ENCODE results near the gene WNK2.

The WNK2 gene

DNA sequence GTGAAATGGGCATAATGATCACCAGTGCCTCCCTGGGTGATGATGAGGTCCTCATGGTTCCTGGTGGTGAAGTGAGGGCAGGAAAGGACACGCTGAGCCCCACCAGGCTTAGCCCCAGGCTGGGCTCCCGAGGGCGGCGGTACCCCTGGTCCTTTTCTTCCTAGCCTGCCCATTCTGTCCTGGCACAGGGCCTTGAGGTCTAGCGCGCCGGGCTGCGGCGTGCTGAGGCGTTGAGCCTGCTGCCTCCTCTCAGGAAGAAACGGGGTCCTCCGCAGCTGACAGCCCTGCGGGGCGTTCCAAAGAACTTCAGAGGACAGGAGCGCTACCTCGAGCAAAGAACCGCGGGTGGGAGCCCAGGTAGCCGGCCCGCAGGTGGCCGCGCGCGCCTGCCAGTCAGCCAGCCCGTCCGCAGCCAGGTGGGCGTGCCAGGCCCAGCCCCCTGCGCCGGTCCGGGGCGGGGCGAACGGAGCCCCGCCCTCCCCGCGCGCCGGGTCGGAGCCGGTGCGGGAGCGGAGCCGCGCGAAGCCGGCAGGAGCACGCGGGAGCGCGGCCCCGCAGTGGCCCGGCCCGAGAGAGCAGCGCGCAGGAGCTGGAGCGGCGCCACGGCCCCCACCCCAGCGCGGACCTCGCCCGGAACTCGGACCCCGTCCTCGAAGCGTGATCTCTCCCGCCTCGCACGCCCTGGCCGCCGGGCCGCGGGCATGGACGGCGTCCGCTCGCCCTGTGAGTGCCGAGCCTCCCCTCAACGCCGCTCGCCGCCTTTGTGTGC, at the start of gene WNK2:
Gene WNK2 (plus strand): TSS at position 477 of the 769 bp plus-strand sequence. CDS start 791 bp downstream, outside the sequence.
- ATAC-seq = peak; percentile 75

DNA sequence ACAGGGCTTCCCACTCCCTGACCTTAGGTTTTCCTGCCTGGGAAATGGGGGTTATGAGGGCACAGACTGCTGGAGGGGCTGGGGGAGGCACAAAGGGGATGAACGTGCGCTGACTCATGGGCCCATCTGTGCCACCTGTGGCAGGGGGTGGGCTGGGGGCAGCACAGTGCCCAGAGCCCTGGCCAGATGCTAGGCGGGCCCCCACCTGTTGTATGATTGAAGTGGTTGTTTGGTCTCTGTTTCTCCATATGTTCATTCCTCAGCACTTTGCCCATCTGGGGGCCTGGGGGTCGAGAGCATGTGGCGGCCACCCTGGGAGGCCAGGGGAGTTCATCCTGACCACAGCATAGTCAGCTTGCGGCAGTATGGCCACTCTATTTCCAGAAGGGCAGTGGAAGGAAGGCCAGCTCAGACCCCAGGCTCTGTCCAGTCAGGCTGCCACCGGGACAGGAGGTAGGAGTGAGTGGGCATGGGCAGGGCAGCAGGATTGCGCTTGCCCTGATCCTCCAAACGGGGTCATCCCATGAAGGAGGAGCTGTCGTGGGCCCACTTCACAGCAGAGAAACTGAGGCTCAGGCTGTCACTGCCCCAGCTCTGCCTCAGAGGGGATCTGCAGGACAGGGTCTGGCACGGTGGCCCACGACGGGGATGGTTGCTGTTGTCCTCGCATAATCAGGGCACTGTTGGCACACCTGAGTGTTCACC, 49.0 kb upstream of the WNK2 start:
- no peak for ATAC-seq

DNA sequence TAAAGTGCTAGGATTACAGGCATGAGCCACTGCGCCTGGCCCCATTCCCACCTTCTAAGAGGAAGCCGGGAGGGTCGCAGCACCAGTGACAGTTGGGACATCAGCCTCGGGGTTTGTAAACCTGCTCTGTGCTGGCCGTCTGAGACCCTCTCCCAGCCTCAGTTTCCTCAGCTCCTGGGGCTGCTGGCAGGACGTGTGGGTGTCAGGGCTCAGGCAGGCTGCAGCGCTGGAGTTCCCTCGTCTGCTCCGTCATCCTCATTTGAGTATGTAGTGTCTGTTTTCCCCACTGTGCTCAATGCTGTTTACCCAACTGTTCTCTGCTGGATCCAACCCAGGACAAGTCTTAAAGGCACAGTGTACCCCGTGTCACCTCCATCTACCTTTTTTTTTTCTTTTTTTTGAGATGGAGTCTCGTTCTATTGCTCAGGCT, 47.9 kb upstream of the WNK2 start:
- ATAC-seq = no peak

DNA sequence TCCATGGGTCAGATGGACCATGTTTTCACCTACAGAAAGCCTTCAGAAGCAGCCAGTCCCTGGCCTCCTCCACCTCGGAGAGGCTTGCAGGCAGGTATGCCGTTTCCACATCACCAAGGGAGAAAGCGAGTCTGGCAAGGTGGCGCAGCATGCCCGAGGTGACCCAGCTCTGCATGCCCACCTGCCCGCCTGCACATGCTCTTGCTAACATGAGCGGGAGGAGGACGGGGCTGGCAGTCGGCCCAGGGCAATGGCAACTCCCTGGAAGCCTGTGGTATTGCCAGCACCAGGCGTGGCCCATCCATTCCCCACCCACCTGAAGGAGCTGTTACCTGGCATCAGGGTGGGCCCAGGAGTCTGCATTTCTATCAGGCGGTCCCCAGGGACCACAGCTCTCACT, 46.6 kb upstream of the WNK2 start:
- no peak for ATAC-seq

DNA sequence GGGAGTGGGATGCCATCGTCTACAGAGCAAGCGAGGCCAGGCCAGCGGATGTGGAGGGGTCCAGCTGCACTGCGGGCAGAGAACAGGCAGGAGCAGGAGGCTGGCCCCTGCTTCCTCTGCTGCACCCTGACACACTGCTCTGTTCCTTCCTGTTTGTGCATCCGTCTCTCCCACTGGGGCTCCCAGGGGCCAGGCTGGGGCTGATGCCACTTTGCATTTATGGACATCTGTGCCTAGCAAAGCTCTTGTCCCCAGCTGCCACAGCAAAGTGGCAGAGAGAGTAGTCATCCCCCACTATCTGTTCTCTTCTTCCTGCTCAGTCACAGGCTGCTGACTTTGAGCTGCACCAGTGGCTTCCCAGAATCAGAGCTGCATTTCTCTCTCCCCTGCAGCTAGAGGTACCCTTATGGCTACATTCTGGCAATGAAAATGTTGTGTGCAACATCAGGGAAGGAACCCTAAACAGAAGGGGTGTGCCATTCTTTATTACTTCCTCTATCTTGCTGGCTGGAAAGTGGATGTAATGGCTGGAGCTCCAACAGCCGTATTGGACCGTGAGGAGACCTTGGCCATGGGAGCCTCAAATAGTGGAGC, 45.7 kb upstream of the WNK2 start:
- no peak for ATAC-seq

DNA sequence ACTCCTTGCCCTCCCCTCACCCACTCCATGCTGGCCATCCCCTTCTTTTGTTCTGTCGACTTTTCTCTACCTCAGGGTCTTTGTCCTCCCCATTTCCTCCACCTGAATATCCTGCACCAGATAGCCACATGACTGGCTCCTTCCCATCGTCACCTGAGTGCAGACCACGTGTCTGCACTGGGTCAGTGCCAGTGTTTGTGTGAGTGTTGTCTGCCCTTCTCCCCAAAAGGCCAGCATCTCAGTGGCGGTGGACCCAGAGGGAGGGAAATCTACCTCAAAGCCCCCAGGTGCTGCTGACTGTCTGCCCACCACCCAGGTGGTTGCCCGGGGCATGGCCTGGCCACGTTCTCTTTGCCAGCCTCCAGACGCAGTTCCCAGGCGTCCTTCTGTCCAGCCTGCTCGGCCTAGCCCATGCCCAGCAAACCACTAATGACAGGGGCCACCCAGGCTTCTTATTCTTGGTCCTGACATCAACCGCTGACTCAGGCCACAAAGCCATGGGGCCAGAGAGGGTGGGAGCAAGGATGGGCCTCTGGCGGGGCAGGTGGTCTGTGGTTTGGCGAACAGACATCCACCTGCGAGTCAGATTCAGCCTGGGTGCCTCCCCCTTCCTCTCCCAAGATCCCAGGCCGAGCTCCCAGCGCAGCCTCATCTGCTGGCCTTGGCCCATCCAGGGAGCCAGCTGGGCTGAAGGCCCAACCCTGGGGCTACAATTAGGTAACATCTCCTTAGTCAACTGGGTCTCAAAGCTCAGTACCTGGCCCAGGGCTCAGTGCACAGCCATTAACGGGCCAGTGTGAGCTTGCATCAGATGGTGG, 44.4 kb upstream of the WNK2 start:
- no peak for ATAC-seq

DNA sequence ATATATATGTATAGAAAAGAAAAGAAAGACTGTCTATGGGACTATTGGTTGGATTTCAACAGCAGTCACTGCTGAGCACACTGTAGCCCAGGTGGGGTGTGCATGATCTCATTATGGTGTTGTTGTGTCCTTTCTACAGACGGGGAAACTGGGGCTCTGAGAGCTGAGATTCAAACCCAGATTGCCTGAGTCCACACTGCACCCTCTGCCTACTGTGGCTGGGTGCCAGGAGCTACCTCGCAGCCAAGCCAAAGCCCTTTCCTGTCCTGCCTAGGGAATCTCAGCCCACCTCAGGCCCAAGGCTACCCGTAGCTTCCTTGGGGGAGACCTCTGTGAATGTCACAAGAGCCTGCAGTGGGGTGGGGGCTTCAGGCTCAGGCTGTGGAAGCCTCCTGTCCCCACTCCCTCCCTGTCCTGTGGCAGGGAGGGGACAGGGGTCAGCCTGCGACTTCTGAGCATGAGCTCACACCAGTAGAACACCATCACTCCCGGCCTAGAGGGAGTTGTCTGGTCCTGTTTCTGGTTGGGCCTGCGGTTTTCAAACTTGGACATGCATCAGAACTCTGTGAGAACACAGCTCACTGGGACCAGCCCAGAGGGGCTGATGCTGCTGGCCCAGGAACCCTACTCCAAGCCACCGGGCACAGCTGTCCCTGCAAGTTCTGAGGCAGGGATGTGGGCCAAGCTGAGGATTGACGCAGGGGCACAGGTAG, 42.0 kb upstream of the WNK2 start:
- no peak for ATAC-seq

DNA sequence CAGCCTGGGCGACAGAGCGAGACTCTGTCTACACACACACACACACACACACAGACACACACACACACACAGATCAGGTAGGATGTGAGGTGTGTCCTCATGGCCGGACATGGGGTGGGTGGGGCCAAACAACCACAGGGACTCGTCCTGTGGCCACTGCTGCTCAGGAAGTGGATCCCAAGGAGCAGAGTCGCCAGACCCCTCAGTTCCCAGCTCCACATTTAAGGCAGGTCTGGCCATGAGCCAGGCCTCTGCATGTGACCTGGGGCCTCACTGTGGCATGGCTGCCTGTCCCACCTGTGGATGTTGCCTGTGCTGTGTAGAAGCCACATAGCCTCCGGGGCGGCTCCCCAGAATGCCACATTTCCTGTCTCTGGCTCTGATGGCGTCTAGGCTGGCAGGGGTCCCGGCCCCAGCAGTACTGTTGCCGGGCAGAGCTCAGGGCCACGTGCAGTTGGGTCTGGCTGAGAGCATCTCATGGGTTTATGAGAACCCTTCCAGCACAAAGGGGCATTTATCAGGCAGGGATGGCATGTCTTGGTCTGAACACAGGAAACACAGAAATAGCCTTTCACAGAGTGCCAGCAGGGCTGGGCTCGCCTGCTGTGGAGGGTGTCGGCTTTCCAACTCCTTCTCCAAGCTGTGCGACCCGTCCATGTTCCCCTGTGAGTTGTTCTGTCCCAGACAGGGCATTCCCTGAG, 40.0 kb upstream of the WNK2 start:
- peak in 1 of 2 donors; percentile 44 for ATAC-seq

DNA sequence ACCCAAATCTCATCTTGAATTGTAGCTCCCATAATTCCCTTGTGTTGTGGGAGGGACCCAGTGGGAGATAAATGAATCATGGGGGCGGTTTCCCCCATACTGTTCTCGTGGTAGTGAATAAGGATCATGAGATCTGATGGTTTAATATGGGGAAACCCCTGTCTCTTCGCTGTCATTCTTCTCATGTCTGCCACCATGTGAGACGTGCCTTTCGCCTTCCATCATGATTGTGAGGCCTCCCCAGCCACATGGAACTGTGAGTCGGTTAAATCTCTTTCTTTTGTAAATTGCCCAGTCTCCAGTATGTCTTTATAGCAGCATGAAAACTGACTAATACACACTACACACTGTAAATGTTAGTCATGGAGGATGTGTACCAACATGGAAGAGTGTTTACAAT, 37.2 kb upstream of the WNK2 start:
- ATAC-seq = peak; percentile 67 to 77

DNA sequence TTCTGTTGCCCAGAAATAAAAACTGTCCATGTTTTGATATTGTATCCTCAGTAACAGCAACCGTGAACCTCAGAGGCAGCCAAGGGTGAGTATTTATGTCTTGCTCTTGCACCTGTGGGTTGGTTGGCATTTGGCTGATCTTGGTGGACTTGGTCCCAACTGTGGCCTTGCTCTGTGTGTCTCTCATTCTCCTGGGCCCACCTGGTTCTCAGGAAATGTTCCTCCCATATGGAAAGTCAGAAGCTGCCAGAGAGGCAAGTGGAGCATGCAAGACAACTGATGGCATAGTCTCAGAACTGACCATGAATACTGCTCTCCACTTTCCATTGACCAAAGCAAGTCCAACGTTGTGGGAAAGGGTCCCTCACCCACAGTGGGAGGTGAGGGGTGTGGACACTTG, 36.3 kb upstream of the WNK2 start:
- ATAC-seq = no peak

DNA sequence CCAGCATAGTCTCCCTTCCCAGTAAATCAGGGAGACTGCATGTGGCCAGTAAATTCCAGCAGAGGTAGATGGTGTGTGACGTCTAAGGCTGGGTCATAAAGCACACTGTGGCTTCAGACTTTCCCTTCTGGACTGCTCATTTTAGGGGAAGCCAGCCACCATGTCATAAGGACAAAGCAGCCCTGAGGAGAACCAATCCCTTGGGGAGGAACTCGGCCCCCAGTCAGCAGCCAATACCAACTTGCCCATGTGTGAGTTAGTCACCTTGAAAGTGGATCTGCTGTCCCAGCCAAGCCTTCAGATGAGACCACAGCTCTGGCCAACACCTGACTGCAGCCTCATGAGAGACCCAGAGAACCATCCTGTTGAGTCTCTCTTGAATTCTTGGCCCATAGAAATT, 35.2 kb upstream of the WNK2 start:
- ATAC-seq = peak in 1 of 2 donors; percentile 2

DNA sequence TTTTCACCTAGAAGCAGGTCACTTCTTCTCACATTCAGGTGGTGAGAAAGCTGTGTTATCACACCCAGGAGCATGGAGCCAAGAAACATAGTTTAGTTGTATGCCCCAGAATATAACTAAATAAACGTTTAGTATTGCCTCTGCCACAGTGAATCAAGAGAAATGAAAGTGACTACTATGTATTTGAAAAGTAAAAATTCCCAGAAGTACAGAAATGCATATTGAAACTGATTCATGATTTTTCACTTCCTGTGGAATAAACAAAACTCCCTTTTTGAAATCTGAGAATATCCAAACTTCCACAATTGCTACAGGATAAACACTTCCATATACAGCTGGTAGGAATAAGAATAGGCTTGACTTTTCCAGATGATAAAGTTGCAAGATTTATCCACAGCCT, 34.6 kb upstream of the WNK2 start:
- ATAC-seq = peak in 1 of 2 donors; percentile 56

DNA sequence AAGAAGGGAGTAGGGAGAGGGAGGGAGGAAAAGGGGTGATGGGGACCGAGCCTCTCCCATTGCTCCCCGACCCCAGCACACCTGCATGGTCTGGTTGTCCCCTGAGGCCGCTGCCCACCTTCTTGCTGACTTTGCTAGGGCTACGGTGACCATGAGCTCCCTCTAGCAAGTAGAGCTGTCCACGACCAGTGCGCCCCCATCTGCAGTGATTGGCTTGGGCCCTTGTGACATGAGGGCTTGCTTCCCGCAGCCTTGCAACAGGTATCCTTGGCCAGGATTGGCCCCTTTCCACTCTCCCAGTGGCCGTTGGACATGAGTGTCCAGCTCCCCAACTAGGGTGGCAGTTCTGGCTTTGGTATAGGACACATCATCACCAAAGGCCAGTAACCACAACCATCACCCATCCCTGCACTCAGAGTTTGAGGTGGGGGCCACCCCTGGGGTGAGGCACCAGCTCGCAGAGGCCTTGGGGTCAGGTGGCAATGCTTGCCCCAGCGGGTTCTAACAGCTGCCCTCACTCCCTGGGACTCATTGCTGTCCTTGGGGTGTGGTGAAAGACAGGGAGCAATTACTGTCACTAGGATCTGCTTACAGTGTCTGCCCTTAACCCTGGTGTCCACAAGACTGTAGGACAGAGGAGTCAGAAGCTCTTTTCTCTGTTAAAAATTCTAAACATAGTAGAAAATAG, 32.7 kb upstream of the WNK2 start:
- ATAC-seq = no peak

DNA sequence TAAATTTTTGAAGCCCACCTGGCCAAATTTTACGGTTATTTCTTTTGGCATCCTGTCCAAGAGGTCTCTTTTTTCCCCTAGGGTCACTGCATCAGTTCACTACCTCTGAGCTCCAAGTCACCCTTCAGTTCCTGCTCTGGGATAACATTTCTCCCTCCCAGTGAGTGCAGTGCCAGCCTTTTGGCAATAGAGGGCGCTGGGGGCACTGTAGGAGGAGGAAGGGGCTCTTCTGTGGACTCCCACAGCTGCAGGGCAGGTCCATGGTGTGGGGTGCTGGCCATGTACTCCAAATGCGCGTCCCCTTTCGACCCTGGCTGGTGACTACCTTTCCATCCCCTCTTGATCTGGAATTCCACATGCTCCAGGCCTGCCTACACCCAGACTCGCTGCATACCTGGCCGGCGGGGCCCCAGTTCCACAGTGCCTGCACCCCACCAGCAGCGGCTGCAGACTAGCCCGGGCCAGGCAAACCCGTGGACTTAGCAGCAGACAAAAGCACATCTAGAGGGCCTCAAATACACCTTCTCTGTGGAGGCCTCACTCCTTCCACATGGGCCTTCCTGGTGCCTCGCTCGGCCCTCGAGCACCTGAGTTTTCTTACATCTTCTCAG, 29.5 kb upstream of the WNK2 start:
- no peak for ATAC-seq

DNA sequence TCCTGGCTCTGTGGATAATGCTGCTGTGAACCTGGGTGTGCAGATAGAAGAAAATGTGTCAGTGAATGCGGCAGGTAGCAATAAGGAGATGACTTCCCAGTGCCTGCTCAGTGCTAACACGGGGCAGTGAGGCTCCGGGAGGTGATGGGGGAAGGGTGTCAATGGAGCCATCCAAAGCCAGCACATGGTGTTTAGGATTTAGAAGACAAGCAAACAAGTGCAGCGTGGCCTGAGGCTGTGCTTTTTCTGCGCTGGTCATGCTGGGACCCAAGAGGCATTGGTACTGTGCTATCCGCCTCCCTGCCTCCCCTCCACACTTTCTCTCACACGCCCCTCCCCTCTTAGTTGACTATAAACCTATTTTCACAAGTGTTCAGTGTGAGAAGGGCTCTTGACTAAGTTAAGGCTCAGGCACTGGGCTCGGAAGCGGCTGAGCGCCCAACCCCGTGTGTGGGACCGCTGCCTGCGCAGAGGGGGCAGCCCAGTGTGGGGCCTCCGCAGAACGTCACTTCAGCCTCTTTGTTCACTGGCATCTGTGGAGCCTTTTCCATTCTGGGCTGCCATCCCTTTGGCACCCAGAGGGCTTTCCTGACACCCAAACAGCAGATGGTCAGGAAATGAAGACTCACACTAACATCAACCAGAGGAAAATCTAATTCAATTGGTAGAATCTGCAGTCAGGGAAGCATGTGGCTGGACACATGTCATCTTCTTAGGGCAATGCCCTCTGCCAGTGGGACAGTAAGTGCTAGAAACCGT, 28.0 kb upstream of the WNK2 start:
- no peak for ATAC-seq

DNA sequence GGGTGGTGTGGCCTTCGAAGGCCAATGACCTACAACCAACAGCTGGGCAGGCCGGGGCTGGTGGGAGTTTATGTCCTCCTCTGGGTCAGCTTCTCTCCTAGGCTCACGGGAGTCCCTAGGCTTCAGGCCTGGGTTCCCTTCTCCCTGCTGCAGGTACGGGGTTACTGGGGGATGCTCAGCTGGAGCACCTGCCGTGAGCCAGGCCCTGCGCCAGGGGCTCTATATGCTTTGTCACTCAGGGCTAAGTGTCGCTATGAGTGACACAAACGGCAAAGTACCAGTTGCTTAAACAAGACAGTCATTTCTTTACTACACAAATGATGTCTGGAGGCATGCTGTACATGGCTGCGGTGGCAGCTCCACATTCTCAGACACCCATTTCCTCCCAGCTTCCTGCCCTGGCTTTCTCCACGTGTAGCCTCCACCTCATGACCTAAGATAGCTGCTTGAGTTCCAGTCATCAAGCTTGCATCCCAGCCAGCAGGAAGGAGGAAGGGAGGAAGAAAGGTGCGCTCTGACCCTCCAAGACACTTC, 27.4 kb upstream of the WNK2 start:
- peak; percentile 88 to 90 for ATAC-seq

DNA sequence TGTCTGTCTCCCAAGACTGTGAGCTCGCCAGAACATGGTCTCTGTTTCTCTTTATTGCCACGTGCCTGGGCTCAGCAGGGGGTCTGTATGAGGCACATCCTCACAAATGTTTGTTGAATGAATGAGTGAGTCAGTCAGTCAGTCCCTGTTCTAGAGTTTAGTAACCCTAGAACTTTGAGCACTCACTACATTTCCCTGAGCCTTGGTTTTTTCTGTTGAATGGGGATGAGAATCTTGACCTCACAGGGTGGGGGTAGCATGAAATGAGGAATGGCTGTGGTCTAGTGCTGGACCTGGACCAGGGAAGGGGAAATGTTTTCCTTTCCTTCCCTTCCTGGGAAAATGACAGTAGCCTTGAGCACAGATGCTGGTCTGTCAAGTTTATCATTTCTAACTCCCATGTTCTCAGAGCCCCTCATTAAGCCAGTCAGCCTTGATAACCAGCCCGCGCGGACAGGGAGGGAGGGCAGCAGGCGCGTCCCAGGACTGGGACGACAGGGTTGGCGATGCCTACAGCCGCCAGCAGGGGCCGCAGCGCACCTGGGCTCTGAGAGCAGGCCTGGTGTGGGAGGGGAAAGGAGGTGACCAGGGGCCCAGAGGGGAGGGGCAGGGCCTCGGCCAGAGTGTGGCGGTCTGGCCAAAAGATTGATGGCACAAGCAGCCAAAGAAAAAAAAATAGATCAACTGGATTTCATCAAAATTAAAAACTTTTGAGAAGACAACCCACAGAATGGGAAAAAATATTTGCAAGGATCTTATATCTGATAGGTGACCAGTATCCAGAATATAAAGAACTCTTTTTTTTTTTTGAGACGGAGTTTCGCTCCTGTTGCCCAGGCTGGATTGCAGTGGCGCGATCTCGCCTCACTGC, 24.1 kb upstream of the WNK2 start:
- ATAC-seq = peak; percentile 66 to 68

DNA sequence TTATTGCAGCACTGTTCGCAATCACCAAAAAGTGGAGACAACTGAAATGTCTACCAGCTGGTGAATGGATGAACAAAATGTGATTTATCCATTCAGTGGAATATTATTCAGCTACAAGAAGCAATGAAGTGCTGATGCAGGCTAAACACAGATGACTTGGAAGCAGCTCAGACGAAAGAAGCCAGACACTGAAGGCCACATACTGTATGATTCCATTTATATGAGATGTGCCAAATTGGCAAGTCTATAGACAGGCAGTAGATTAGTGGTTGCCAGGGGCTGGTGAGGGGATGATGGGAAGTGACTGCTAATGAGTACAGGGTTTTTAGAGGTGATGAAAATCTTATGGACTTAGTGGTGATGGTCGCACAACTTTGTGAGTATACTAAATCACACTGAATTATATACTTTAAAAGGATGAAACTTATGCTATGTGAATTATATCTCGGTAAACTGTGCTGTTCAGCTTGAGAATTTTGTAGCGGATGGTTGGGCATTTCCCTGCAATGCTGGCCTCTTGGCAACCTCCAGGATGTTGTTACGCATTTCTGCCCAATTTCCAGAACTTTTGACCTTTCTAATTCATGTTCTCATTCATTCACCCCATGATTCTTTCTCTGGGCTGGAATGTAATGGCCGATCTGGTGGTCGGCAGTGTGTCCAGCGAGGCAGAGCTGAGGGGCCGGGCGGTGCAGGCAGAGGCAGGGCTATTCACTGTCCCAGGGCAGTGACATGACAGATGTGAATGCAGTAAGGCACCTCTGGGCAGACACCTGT, 22.0 kb upstream of the WNK2 start:
- ATAC-seq = no peak
